H1 (cell line): ENCODE results near the gene DNAJC27. TPM values are rescaled to one million over a fixed set of nuclear protein-coding genes. Genes with fewer than 3 reads are reported as not detected.

Source experiments
- CTCF ChIA-PET: fragments of 300-600 bp; sonication (Branson Sonifier 250); formaldehyde crosslinking; loops from one replicate; lab custom pipeline; 2021; ENCODE audit not compliant: partially characterized antibody; lab: Charles Lee
- POLR2A ChIA-PET: fragments of 300-600 bp; sonication (Branson Sonifier 250); formaldehyde crosslinking; loops from one replicate; lab custom pipeline; 2021; ENCODE audit warnings: inconsistent platforms; ENCODE audit not compliant: partially characterized antibody; lab: Charles Lee
- DNase-seq, 2 experiments: peaks; one replicate each; pipeline versions ENCODE4 v3.0.0 to v3.0.0-alpha.2; 2010 to 2022; ENCODE audit warnings: low spot score in 2 of 2, low read depth in 1 of 2, mixed read lengths in 1 of 2
- FAIRE-seq: peaks from 2 replicates; lab custom pipeline; 2011; peaks lifted over from hg19 to GRCh38; lab: Jason Lieb, UNC
- H2AFZ ChIP-seq: 2 replicates; pipeline ENCODE4 v1.8.1; 2012; ENCODE audit warnings: low read length, inconsistent platforms
- H2AK5ac ChIP-seq: 2 replicates; pipeline ENCODE4 v1.6.1; 2013; ENCODE audit warnings: low read depth, low read length
- H2BK120ac ChIP-seq: replicated peaks from 2 replicates; pipeline ENCODE3; 2013; ENCODE audit warnings: low read depth, low read length, inconsistent platforms
- H2BK12ac ChIP-seq: 2 replicates; pipeline ENCODE4 v1.6.1; 2013; ENCODE audit warnings: low read depth, low read length
- H2BK15ac ChIP-seq: 2 replicates; pipeline ENCODE4 v1.6.1; 2013; ENCODE audit warnings: low read length
- H2BK20ac ChIP-seq: 2 replicates; pipeline ENCODE4 v1.6.1; 2013; ENCODE audit warnings: low read length
- H2BK5ac ChIP-seq: 2 replicates; pipeline ENCODE4 v1.6.1; 2013; ENCODE audit warnings: low read depth, low read length
- H3K14ac ChIP-seq: 2 replicates; pipeline ENCODE4 v1.6.1; 2013; ENCODE audit warnings: inconsistent platforms; ENCODE audit not compliant: insufficient read length
- H3K18ac ChIP-seq: 2 replicates; pipeline ENCODE4 v1.6.1; 2013; ENCODE audit warnings: low read length; ENCODE audit errors: extremely low read depth
- H3K23ac ChIP-seq: 2 replicates; pipeline ENCODE4 v1.6.1; 2013; ENCODE audit warnings: inconsistent platforms; ENCODE audit not compliant: insufficient read length
- H3K23me2 ChIP-seq: 2 replicates; pipeline ENCODE4 v1.6.1; 2013; ENCODE audit warnings: low read depth, low read length
- H3K27ac ChIP-seq: 2 replicates; pipeline ENCODE4 v1.6.1; 2011; ENCODE audit warnings: low read depth, low read length, inconsistent platforms
- H3K27me3 ChIP-seq, 4 experiments: replicated peaks in 1 of 4; 1 replicate in 1 of 4; 2 replicates in 3 of 4; pipeline versions ENCODE4 v1.6.1 to v1.8.1; 2011 to 2013; ENCODE audit warnings: low read length in 3 of 4, mild to moderate bottlenecking in 3 of 4, inconsistent platforms in 2 of 4, mixed read lengths in 2 of 4, moderate library complexity in 1 of 4; ENCODE audit not compliant: control insufficient read depth in 3 of 4, insufficient read depth in 3 of 4; ENCODE audit errors: extremely low read depth in 1 of 4
- H3K36me3 ChIP-seq, 4 experiments: 2 replicates each; pipeline versions ENCODE4 v1.6.1 to v1.8.1; 2011 to 2013; ENCODE audit warnings: mild to moderate bottlenecking in 4 of 4, low read length in 3 of 4, moderate library complexity in 2 of 4, control low read depth in 1 of 4, inconsistent platforms in 1 of 4; ENCODE audit not compliant: insufficient read depth in 4 of 4, control insufficient read depth in 2 of 4
- H3K4ac ChIP-seq: replicated peaks from 2 replicates; pipeline ENCODE3; 2013; ENCODE audit warnings: low read length, low read depth, mixed read lengths, inconsistent platforms; ENCODE audit not compliant: insufficient read length
- H3K4me1 ChIP-seq, 4 experiments: replicated peaks in 1 of 4; 1 replicate in 1 of 4; 2 replicates in 3 of 4; pipeline versions ENCODE4 v1.6.1 to v1.8.1; 2011 to 2013; ENCODE audit warnings: low read length in 3 of 4, inconsistent platforms in 2 of 4, mixed read lengths in 1 of 4; ENCODE audit not compliant: insufficient read depth in 4 of 4, control insufficient read depth in 3 of 4
- H3K4me2 ChIP-seq, 2 experiments: 2 replicates each; pipeline versions ENCODE4 v1.6.1 to v1.8.1; 2011 to 2013; ENCODE audit warnings: low read depth in 2 of 2, low read length in 2 of 2, control low read depth in 1 of 2, inconsistent platforms in 1 of 2, mild to moderate bottlenecking in 1 of 2; ENCODE audit not compliant: insufficient read depth in 1 of 2
- H3K4me3 ChIP-seq, 4 experiments: fragments of 200-600, 300-600 bp in 1 of 4; sonication (generic), shearing (Covaris generic), sonication (Bioruptor Twin) in 1 of 4; 2 replicates each; pipeline versions ENCODE4 v1.5.1 to v1.8.1; 2011 to 2016; ENCODE audit warnings: low read length in 4 of 4, low read depth in 3 of 4, control low read depth in 2 of 4, inconsistent platforms in 2 of 4, mild to moderate bottlenecking in 2 of 4, mixed read lengths in 1 of 4, moderate library complexity in 1 of 4; ENCODE audit not compliant: insufficient read depth in 2 of 4; ENCODE audit errors: extremely low read depth in 1 of 4
- H3K56ac ChIP-seq: replicated peaks from 2 replicates; pipeline ENCODE3; 2013; ENCODE audit warnings: low read depth, mild to moderate bottlenecking, mixed read lengths, low read length, inconsistent platforms; ENCODE audit not compliant: insufficient read length
- H3K79me1 ChIP-seq: 2 replicates; pipeline ENCODE4 v1.6.1; 2013; ENCODE audit warnings: low read depth, low read length, control low read depth
- H3K79me2 ChIP-seq, 2 experiments: 2 replicates each; pipeline versions ENCODE4 v1.6.1 to v1.8.1; 2012 to 2013; ENCODE audit warnings: low read length in 2 of 2, mild to moderate bottlenecking in 2 of 2, inconsistent platforms in 1 of 2; ENCODE audit not compliant: insufficient read depth in 2 of 2, control insufficient read depth in 1 of 2
- H3K9ac ChIP-seq, 4 experiments: replicated peaks in 1 of 4; 1 replicate in 1 of 4; 2 replicates in 3 of 4; pipeline versions ENCODE4 v1.6.1 to v1.8.1; 2011 to 2013; ENCODE audit warnings: low read depth in 3 of 4, low read length in 3 of 4, control low read depth in 2 of 4, mild to moderate bottlenecking in 2 of 4, moderate library complexity in 2 of 4, inconsistent platforms in 1 of 4; ENCODE audit errors: extremely low read depth in 1 of 4
- H3K9me3 ChIP-seq, 2 experiments: 2 replicates each; pipeline versions ENCODE4 v1.6.1 to v1.8.1; 2012 to 2013; ENCODE audit warnings: mild to moderate bottlenecking in 2 of 2, moderate library complexity in 2 of 2, control low read depth in 1 of 2, inconsistent platforms in 1 of 2, low read depth in 1 of 2, low read length in 1 of 2, mixed read lengths in 1 of 2; ENCODE audit not compliant: insufficient read depth in 2 of 2
- H4K20me1 ChIP-seq, 2 experiments: replicated peaks in 1 of 2; 2 replicates each; pipeline versions ENCODE3 to v1.8.1; 2011 to 2013; ENCODE audit warnings: inconsistent platforms in 2 of 2, low read length in 2 of 2, mild to moderate bottlenecking in 1 of 2; ENCODE audit not compliant: insufficient read depth in 2 of 2, control insufficient read depth in 1 of 2
- H4K5ac ChIP-seq: 2 replicates; pipeline ENCODE4 v1.6.1; 2013; ENCODE audit warnings: low read length, low read depth, mixed read lengths, inconsistent platforms; ENCODE audit not compliant: insufficient read length
- H4K8ac ChIP-seq: 2 replicates; pipeline ENCODE4 v1.8.0; 2013; ENCODE audit warnings: mild to moderate bottlenecking, moderate library complexity, low read length, inconsistent platforms; ENCODE audit not compliant: insufficient read depth; ENCODE audit errors: extremely low read depth
- H4K91ac ChIP-seq: replicated peaks from 2 replicates; pipeline ENCODE3; 2013; ENCODE audit warnings: low read length, mixed read lengths, inconsistent platforms; ENCODE audit not compliant: insufficient read length
- CEBPB ChIP-seq: IDR thresholded peaks from 2 replicates; pipeline ENCODE4 v1.6.1; 2012; ENCODE audit warnings: low read depth, low read length
- CTBP2 ChIP-seq: IDR thresholded peaks from 2 replicates; pipeline ENCODE4 v1.7.0; 2011; ENCODE audit warnings: borderline replicate concordance, mild to moderate bottlenecking, moderate library complexity, mixed read lengths, low read length; ENCODE audit not compliant: insufficient read depth, insufficient read length
- EZH2 ChIP-seq: fragments of 200-600 bp; sonication (generic); IDR thresholded peaks from 2 replicates; pipeline ENCODE4 v1.7.1; 2012; ENCODE audit warnings: low read depth, mild to moderate bottlenecking, moderate library complexity, low read length, inconsistent platforms; ENCODE audit not compliant: severe bottlenecking
- FOSL1 ChIP-seq: IDR thresholded peaks from 2 replicates; pipeline ENCODE4 v1.6.1; 2011; ENCODE audit warnings: mild to moderate bottlenecking, low read depth, low read length, moderate library complexity; ENCODE audit not compliant: insufficient read depth
- HDAC2 ChIP-seq, 2 experiments: fragments of 300-600 bp in 1 of 2; sonication (generic) in 1 of 2; IDR thresholded peaks; 2 replicates each; pipeline ENCODE4 v1.6.1; 2011 to 2012; ENCODE audit warnings: low read depth in 2 of 2, low read length in 2 of 2, mild to moderate bottlenecking in 2 of 2, moderate library complexity in 2 of 2, borderline replicate concordance in 1 of 2, inconsistent platforms in 1 of 2
- KDM1A ChIP-seq: fragments of 200-600, 300-600 bp; sonication (generic); IDR thresholded peaks from 2 replicates; pipeline ENCODE4 v1.7.1; 2016; ENCODE audit warnings: mild to moderate bottlenecking, low read length, borderline replicate concordance
- MAFK ChIP-seq: IDR thresholded peaks from 2 replicates; pipeline ENCODE4 v1.6.1; 2012; ENCODE audit warnings: low read depth, mild to moderate bottlenecking, improper control_type of control experiment, low read length
- POLR2AphosphoS5 ChIP-seq: IDR thresholded peaks from 2 replicates; pipeline ENCODE4 v1.6.1; 2011; ENCODE audit warnings: low read depth, low read length
- RBBP5 ChIP-seq: IDR thresholded peaks from 2 replicates; pipeline ENCODE4 v1.7.1; 2012; ENCODE audit warnings: low read depth, mild to moderate bottlenecking, inconsistent platforms, low read length, moderate library complexity, borderline replicate concordance
- TAF7 ChIP-seq: optimal IDR thresholded peaks from 2 replicates; pipeline ENCODE3; 2011; ENCODE audit warnings: low read depth, mild to moderate bottlenecking, inconsistent platforms, low read length, moderate library complexity, borderline replicate concordance
- WGBS, 2 experiments: shearing (Covaris generic) in 1 of 2; methylation state at CpG; one replicate each; pipeline versions ENCODE4 v1.1.6 to v1.1.7; 2013 to 2015; ENCODE audit warnings: low lambda C conversion rate in 2 of 2, mixed read lengths in 2 of 2, inconsistent platforms in 1 of 2, low coverage in 1 of 2, missing lambda C conversion rate in 1 of 2; ENCODE audit not compliant: insufficient replicate concordance in 2 of 2, insufficient coverage in 1 of 2, insufficient read length in 1 of 2; ENCODE audit errors: extremely low coverage in 1 of 2, missing lambda C conversion rate in 1 of 2; 5-methylcytosine and 5-hydroxymethylcytosine counted together
- polyA plus RNA-seq, 7 experiments: library from polyadenylated mRNA; depleted of rRNA in 3 of 7; stranded (reverse) in 5 of 7; unstranded in 2 of 7; fragments of >200 nt in 5 of 7; fragments of 200-250 nt in 2 of 7; gene quantifications; 1 replicate in 5 of 7; 2 replicates in 1 of 7; 4 replicates in 1 of 7; pipeline versions ENCODE4 v1.2.1 to v1.2.3, GENCODE V29; 2011 to 2013; ENCODE audit warnings: missing spikeins in 2 of 7, mixed read lengths in 2 of 7
- total RNA-seq: library from RNA; stranded (reverse); fragmentation: NEBNext Ultra II Directional; extraction: Animal tissue kit (Norgen Biotek cat#: 25700); gene quantifications from 2 replicates; pipeline ENCODE4 v1.2.1, GENCODE V29; 2021

The DNAJC27 gene
- total and polyA plus RNA-seq, 2 of the 8 experiments (the other 6 are each of a cell fraction or from before 2014, with no cell fraction given): 1.4 to 4.5 TPM

- CTCF ChIA-PET: interaction anchor here (1.2 to 1.3 kb wide), 2 partner anchors 15 to 17 kb away, joined by 3 to 4 read pairs; no protein-coding TSS in a partner anchor
- WGBS, 2 experiments: 90% methylated on average over 3 of the region's 3 CpGs; no CpG with 5 or more reads in 1 of the 2 experiments
- no peak overlapping the region for H4K91ac ChIP-seq
- no peaks in the 10 kb centered on the region; the same call in 1 of the 2 replicates for H3K23me2 ChIP-seq
- H3K27ac ChIP-seq: no peak overlapping the region
- H2BK15ac ChIP-seq: no peak overlapping the region
- peaks cover 0 to 2% of the 10 kb centered on the region in 2 experiments for H4K20me1 ChIP-seq
- H3K4me3 ChIP-seq: no peak overlapping the region
- FAIRE-seq (no peak), DNase-seq (no peak)
- no peak overlapping the region for H4K8ac ChIP-seq
- no peak overlapping the region for H3K14ac ChIP-seq
- no peak overlapping the region for H3K56ac ChIP-seq
- no peaks in the 10 kb centered on the region for H3K27me3 ChIP-seq
- no peak overlapping the region for H2AK5ac ChIP-seq
- no peak overlapping the region for H3K4ac ChIP-seq
- no peaks in the 10 kb centered on the region for H3K79me1 ChIP-seq
- H3K9ac ChIP-seq: no peak overlapping the region
- no peak overlapping the region for H2BK120ac ChIP-seq
- H3K23ac ChIP-seq: no peak overlapping the region
- no peak overlapping the region for H2BK5ac ChIP-seq
- no peak overlapping the region for H3K4me2 ChIP-seq
- TF ChIP-seq EZH2 (no peak), KDM1A (no peak), MAFK (no peak), CTBP2 (no peak), POLR2AphosphoS5 (no peak), CEBPB (no peak), FOSL1 (no peak), RBBP5 (no peak), HDAC2 (IDR thresholded peaks at IDR 0.05; ENCODE audit: borderline replicate concordance in 1 of 2, low read depth in 2 of 2, low read length in 2 of 2) (no peak), TAF7 (no peak)
- TF ChIP-seq, all 59 proteins: peak for 0
- Histone ChIP-seq H2BK12ac (no peak overlapping the region), H3K36me3 (peaks cover 0 to 33% (median 11%) of the 10 kb centered on the region in 4 experiments; a peak in 5 of 8 replicates), H3K4me1 (peaks cover 0 to 2% (median 0%) of the 10 kb centered on the region in 4 experiments; a peak in 1 of 7 replicates), H3K79me2 (no peaks in the 10 kb centered on the region), H3K9me3 (no peaks in the 10 kb centered on the region), H4K5ac (no peak overlapping the region), H3K18ac (no peak overlapping the region), H2AFZ (no peak overlapping the region), H2BK20ac (no peak overlapping the region)
- POLR2A ChIA-PET: interaction anchor here (1.4 kb wide), 1 partner anchor 10 kb away, joined by 3 read pairs; no protein-coding TSS in a partner anchor
These were observed 13.3 kb downstream of the DNAJC27 start for GRCh38 chr2:24958411-24958935.
